Endodermal cell (in vitro differentiated cells): ENCODE measurements around the gene FUOM. TPM values are rescaled to one million over a fixed set of nuclear protein-coding genes. Genes with fewer than 3 reads are reported as not detected.
A peak's percentile ranks its signal among the peaks of the same experiment; 100 is the strongest.

ENCODE experiments used
- DNase-seq: peaks from one replicate; pipeline ENCODE4 v3.0.0-alpha.2; 2017
- H3K27ac ChIP-seq: 2 replicates; pipeline ENCODE4 v1.5.1; 2013; ENCODE audit warnings: mild to moderate bottlenecking, low read depth, low read length, moderate library complexity
- H3K27me3 ChIP-seq: 2 replicates; pipeline ENCODE4 v1.6.1; 2013; ENCODE audit warnings: mild to moderate bottlenecking, low read length, moderate library complexity; ENCODE audit not compliant: insufficient read depth, control insufficient read depth, poor library complexity, severe bottlenecking
- H3K36me3 ChIP-seq: 2 replicates; pipeline ENCODE4 v1.7.0; 2013; ENCODE audit warnings: mild to moderate bottlenecking, low read length, moderate library complexity; ENCODE audit not compliant: control insufficient read depth, insufficient read depth
- H3K4me1 ChIP-seq: one replicate; pipeline ENCODE4 v1.7.0; 2013; ENCODE audit warnings: low read length; ENCODE audit not compliant: control insufficient read depth, insufficient read depth
- H3K4me3 ChIP-seq: 2 replicates; pipeline ENCODE4 v1.5.1; 2013; ENCODE audit warnings: mild to moderate bottlenecking, low read length, moderate library complexity
- H3K9ac ChIP-seq: 2 replicates; pipeline ENCODE4 v1.6.1; 2013; ENCODE audit warnings: mild to moderate bottlenecking, low read length, moderate library complexity; ENCODE audit not compliant: poor library complexity, severe bottlenecking; ENCODE audit errors: extremely low read depth
- H3K9me3 ChIP-seq: 2 replicates; pipeline ENCODE4 v1.6.1; 2013; ENCODE audit warnings: mild to moderate bottlenecking, low read length, moderate library complexity; ENCODE audit not compliant: control insufficient read depth
- H3K27ac Mint-ChIP-seq: 2 replicates; pipeline ENCODE4 v1.8.0; 2020; ENCODE audit warnings: mixed read lengths
- H3K27me3 Mint-ChIP-seq: 2 replicates; pipeline ENCODE4 v1.8.0; 2021; ENCODE audit warnings: mild to moderate bottlenecking, mixed read lengths; ENCODE audit not compliant: insufficient read depth
- H3K36me3 Mint-ChIP-seq: 2 replicates; pipeline ENCODE4 v1.8.0; 2020; ENCODE audit warnings: low read depth, mixed read lengths
- H3K4me1 Mint-ChIP-seq: 2 replicates; pipeline ENCODE4 v1.8.0; 2020; ENCODE audit warnings: mixed read lengths
- H3K4me3 Mint-ChIP-seq: 2 replicates; pipeline ENCODE4 v1.8.0; 2020; ENCODE audit warnings: mild to moderate bottlenecking, moderate library complexity, mixed read lengths
- H3K9me3 Mint-ChIP-seq: 2 replicates; pipeline ENCODE4 v1.8.0; 2020; ENCODE audit warnings: mild to moderate bottlenecking, mixed read lengths
- WGBS, 2 experiments: methylation state at CpG; one replicate each; pipeline versions ENCODE4 v1.1.5 to v1.1.7; 2013; ENCODE audit warnings: missing lambda C conversion rate in 2 of 2, mixed read lengths in 1 of 2; ENCODE audit not compliant: insufficient coverage in 1 of 2, insufficient read length in 1 of 2; 5-methylcytosine and 5-hydroxymethylcytosine counted together
- total RNA-seq, 2 donors: library from RNA; stranded (reverse); fragmentation: NEBNext Ultra II Directional in 1 of 2; extraction: Animal tissue kit (Norgen Biotek cat#: 25700) in 1 of 2; gene quantifications; 2 replicates in 1 of 2; 3 replicates in 1 of 2; pipeline ENCODE4 v1.2.1, GENCODE V29; 2021
- TF ChIP-seq, protein P1 (sequence below): fragments of 200-600 bp; sonication (generic); conservative IDR thresholded peaks from 2 replicates; pipeline ENCODE4 v1.5.0; 2021; ENCODE audit warnings: antibody characterized with exemption, mild to moderate bottlenecking

FUOM gene
- total RNA-seq, 2 donors from 2014 or later, result 81.0 to 83.9 TPM

GRCh38 chr10:133399123-133399601, 41.3 kb upstream of the FUOM start:
- no peaks in the 10 kb centered on the region for H3K9me3 ChIP-seq
- Mint-ChIP-seq H3K4me3 (no peak overlapping the region), H3K27ac (no peak overlapping the region), H3K9me3 (no peaks in the 10 kb centered on the region), H3K36me3 (peaks cover 67% of the 10 kb centered on the region), H3K27me3 (no peaks in the 10 kb centered on the region), H3K4me1 (peaks cover 3% of the 10 kb centered on the region)
- H3K4me1 ChIP-seq, result no peaks in the 10 kb centered on the region
- WGBS, 2 experiments, result 95 to 97% methylated on average over 4 to 19 of the region's 19 CpGs
- H3K27me3 ChIP-seq, result no peaks in the 10 kb centered on the region
- no peak overlapping the region for H3K4me3 ChIP-seq
- peaks cover 73% of the 10 kb centered on the region for H3K36me3 ChIP-seq
- no peak for DNase-seq
- H3K9ac ChIP-seq, result no peak overlapping the region
- H3K27ac ChIP-seq, result no peak overlapping the region
- TF ChIP-seq, protein P1, sequence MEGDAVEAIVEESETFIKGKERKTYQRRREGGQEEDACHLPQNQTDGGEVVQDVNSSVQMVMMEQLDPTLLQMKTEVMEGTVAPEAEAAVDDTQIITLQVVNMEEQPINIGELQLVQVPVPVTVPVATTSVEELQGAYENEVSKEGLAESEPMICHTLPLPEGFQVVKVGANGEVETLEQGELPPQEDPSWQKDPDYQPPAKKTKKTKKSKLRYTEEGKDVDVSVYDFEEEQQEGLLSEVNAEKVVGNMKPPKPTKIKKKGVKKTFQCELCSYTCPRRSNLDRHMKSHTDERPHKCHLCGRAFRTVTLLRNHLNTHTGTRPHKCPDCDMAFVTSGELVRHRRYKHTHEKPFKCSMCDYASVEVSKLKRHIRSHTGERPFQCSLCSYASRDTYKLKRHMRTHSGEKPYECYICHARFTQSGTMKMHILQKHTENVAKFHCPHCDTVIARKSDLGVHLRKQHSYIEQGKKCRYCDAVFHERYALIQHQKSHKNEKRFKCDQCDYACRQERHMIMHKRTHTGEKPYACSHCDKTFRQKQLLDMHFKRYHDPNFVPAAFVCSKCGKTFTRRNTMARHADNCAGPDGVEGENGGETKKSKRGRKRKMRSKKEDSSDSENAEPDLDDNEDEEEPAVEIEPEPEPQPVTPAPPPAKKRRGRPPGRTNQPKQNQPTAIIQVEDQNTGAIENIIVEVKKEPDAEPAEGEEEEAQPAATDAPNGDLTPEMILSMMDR, result no peak

- H3K27ac Mint-ChIP-seq, result no peak overlapping the region
- H3K9ac ChIP-seq, result no peak overlapping the region
- H3K4me1 Mint-ChIP-seq, result peaks cover 5% of the 10 kb centered on the region
- peaks cover 60% of the 10 kb centered on the region for H3K36me3 Mint-ChIP-seq
- no peak overlapping the region for H3K27ac ChIP-seq
- TF ChIP-seq, protein P1, result no peak
- no peaks in the 10 kb centered on the region for H3K27me3 Mint-ChIP-seq
- no peaks in the 10 kb centered on the region for H3K4me1 ChIP-seq
- H3K27me3 ChIP-seq, result no peaks in the 10 kb centered on the region
- no peaks in the 10 kb centered on the region for H3K9me3 ChIP-seq
- no peak for DNase-seq
- no peak overlapping the region for H3K4me3 Mint-ChIP-seq
- 95 to 98% methylated on average over 6 to 7 of the region's 7 CpGs for WGBS, 2 experiments
- H3K36me3 ChIP-seq, result peaks cover 66% of the 10 kb centered on the region
- H3K9me3 Mint-ChIP-seq, result no peaks in the 10 kb centered on the region
- no peak overlapping the region for H3K4me3 ChIP-seq
Measured at GRCh38 chr10:133397938-133398337, 40.1 kb upstream of the FUOM start.

DNA sequence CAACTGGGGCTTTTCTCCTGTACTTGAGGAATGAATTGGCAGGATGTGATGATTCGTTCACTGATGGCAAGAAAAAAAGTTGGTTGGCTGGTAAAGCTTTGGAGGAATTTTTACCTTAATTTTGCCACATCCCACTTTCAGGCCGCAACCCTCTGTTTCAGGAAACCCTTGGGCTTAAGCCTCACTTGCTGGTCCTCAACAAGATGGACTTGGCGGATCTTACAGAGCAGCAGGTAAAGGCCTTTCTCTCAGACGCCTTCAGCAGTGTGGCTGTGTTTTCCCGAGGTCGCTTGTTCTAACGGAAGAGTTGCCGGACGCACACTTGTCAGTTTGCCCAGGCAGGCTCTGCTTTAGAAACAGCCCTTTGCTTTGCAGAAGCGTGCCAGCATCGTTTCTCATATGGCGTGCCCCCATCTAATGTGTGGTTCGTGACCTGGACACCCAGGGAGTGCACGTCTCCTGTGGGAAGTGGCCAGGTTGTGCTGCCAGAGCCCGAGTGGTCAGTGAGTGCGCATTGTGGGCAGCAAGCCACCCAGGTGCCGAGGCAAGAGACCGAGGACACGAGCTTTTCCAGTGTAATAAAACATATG, 38.3 kb upstream of the FUOM start:
- TF ChIP-seq, protein P1, result no peak
- no peaks in the 10 kb centered on the region for H3K9me3 ChIP-seq
- H3K9me3 Mint-ChIP-seq, result no peaks in the 10 kb centered on the region
- no peak overlapping the region for H3K4me3 ChIP-seq
- no peak overlapping the region for H3K27ac ChIP-seq
- H3K9ac ChIP-seq, result no peak overlapping the region
- H3K4me3 Mint-ChIP-seq, result peak overlapping the region; percentile 89
- H3K4me1 ChIP-seq, result no peaks in the 10 kb centered on the region
- no peak for DNase-seq
- 96 to 98% methylated on average over 13 to 16 of the region's 19 CpGs for WGBS, 2 experiments
- H3K4me1 Mint-ChIP-seq, result peaks cover 5% of the 10 kb centered on the region
- peaks cover 51% of the 10 kb centered on the region for H3K36me3 ChIP-seq
- H3K36me3 Mint-ChIP-seq, result peaks cover 44% of the 10 kb centered on the region
- no peaks in the 10 kb centered on the region for H3K27me3 ChIP-seq
- no peak overlapping the region for H3K27ac Mint-ChIP-seq
- H3K27me3 Mint-ChIP-seq, result no peaks in the 10 kb centered on the region
